ENCODE results near the gene NEURL1.

DNA sequence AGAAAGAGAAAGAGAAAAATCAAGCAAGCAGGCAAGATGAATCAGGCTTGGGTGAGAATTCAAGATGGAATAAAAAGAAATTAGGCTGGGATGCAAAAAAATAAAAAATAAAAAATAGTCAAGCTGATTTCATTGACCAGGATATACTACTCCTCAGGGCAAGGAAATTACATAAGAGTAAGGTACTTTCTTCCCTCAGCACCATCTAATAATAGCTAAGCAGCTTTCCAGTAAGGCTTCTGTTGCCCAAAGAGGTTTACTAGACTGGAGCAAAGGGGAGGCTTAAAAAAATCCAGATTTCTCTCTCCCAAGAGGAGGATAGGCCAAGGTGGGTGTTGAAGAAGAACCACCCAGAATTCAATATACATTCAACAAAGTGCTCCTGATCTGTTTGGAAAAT, 93.6 kb downstream of the NEURL1 start:
- TF ChIP-seq, protein P1, sequence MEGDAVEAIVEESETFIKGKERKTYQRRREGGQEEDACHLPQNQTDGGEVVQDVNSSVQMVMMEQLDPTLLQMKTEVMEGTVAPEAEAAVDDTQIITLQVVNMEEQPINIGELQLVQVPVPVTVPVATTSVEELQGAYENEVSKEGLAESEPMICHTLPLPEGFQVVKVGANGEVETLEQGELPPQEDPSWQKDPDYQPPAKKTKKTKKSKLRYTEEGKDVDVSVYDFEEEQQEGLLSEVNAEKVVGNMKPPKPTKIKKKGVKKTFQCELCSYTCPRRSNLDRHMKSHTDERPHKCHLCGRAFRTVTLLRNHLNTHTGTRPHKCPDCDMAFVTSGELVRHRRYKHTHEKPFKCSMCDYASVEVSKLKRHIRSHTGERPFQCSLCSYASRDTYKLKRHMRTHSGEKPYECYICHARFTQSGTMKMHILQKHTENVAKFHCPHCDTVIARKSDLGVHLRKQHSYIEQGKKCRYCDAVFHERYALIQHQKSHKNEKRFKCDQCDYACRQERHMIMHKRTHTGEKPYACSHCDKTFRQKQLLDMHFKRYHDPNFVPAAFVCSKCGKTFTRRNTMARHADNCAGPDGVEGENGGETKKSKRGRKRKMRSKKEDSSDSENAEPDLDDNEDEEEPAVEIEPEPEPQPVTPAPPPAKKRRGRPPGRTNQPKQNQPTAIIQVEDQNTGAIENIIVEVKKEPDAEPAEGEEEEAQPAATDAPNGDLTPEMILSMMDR (conservative IDR thresholded peaks at IDR 0.05; ENCODE audit: low read depth, low read length): no peak
- no peak for TF ChIP-seq EZH2 (IDR thresholded peaks at IDR 0.05; ENCODE audit: low read length, unreplicated experiment)
- TF ChIP-seq EZH2phosphoT487 (IDR thresholded peaks at IDR 0.05; ENCODE audit: borderline replicate concordance, low read length): no peak

All from PC-3 (cell line).